K562 (cell line): ENCODE results near the gene IFT25. TPM values are rescaled to one million over a fixed set of nuclear protein-coding genes. Genes with fewer than 3 reads are reported as not detected.

Experiments used
- CREB1 ChIP-seq, 2 experiments: sonication (generic) in 1 of 2; formaldehyde crosslinking in 1 of 2; IDR thresholded peaks; 2 replicates each; pipeline versions ENCODE4 v1.6.1 to v1.8.0; 2012 to 2022; ENCODE audit warnings: inconsistent platforms in 1 of 2, mild to moderate bottlenecking in 1 of 2, missing genetic modification reagents in 1 of 2, moderate library complexity in 1 of 2
- ETV5 ChIP-seq: sonication (generic); formaldehyde crosslinking; IDR thresholded peaks from 2 replicates; pipeline ENCODE4 v1.4.0; 2020; ENCODE audit warnings: low read depth, mild to moderate bottlenecking, missing genetic modification reagents
- HDAC3 ChIP-seq: fragments of 450-650 bp; IDR thresholded peaks from 2 replicates; pipeline ENCODE4 v1.6.1; 2018; ENCODE audit warnings: borderline replicate concordance, mild to moderate bottlenecking, moderate library complexity; ENCODE audit not compliant: partially characterized antibody
- HOXB6 ChIP-seq: fragments of 250-450 bp; sonication (Bioruptor Pico); IDR thresholded peaks from 2 replicates; pipeline ENCODE4 v1.5.1; 2022; ENCODE audit warnings: mild to moderate bottlenecking, borderline replicate concordance
- JUN ChIP-seq, 2 experiments: sonication (generic) in 1 of 2; formaldehyde crosslinking in 1 of 2; IDR thresholded peaks; 2 replicates each; pipeline versions ENCODE4 v1.6.1 to v1.8.0; 2012 to 2022; ENCODE audit warnings: borderline replicate concordance in 2 of 2, mild to moderate bottlenecking in 2 of 2, improper control_type of control experiment in 1 of 2, low read depth in 1 of 2, low read length in 1 of 2, missing genetic modification reagents in 1 of 2
- PRDM10 ChIP-seq: fragments of 450-650 bp; IDR thresholded peaks from 2 replicates; pipeline ENCODE4 v1.6.1; 2018; ENCODE audit not compliant: partially characterized antibody
- polyA plus RNA-seq, 8 experiments: library from polyadenylated mRNA; depleted of rRNA in 4 of 8; stranded (reverse) in 5 of 8; unstranded in 3 of 8; fragments of >200 nt; fragmentation: Nextera tagmentation in 2 of 8; fragmentation: Illumina TruSeq in 1 of 8; extraction: Ambion mirVana in 2 of 8; extraction: Trizol in 1 of 8; gene quantifications; 2 replicates each; pipeline versions ENCODE4 v1.2.1 to v1.2.3, GENCODE V29; 2011 to 2014; ENCODE audit warnings: inconsistent platforms in 1 of 8, missing spikeins in 1 of 8
- total RNA-seq, 7 experiments: library from RNA; depleted of rRNA in 6 of 7; stranded (reverse); fragments of >200 nt in 6 of 7; fragmentation: Illumina TruSeq in 2 of 7; extraction: Trizol in 2 of 7; gene quantifications; 2 replicates each; pipeline versions ENCODE4 v1.2.1 to v1.2.3, GENCODE V29; 2011 to 2021; ENCODE audit warnings: low replicate concordance in 1 of 7
- TF ChIP-seq, protein P1 (sequence below): fragments of 450-650 bp; IDR thresholded peaks from 2 replicates; pipeline ENCODE4 v1.7.1; 2018; ENCODE audit warnings: mild to moderate bottlenecking, low read depth; ENCODE audit not compliant: partially characterized antibody

IFT25 gene
- total and polyA plus RNA-seq, 9 of the 15 experiments (the other 6 are each of a cell fraction or from before 2014, with no cell fraction given): 93.6 to 209 (median 167) TPM

GRCh38 chr1:53899708-53900107 is 45.8 kb downstream of the IFT25 start (continued):
- TF ChIP-seq PRDM10 (no peak), HOXB6 (CRISPR knock-in tag) (no peak), HDAC3 (no peak), ETV5 (CRISPR knock-in tag) (no peak), CREB1 (IDR thresholded peaks at IDR 0.05) (no peak), CREB1 (CRISPR knock-in tag; IDR thresholded peaks at IDR 0.05) (no peak), JUN (IDR thresholded peaks at IDR 0.05; ENCODE audit: borderline replicate concordance, low read depth, low read length) (no peak), JUN (CRISPR knock-in tag; IDR thresholded peaks at IDR 0.05; ENCODE audit: borderline replicate concordance) (no peak)
- TF ChIP-seq, protein P1, sequence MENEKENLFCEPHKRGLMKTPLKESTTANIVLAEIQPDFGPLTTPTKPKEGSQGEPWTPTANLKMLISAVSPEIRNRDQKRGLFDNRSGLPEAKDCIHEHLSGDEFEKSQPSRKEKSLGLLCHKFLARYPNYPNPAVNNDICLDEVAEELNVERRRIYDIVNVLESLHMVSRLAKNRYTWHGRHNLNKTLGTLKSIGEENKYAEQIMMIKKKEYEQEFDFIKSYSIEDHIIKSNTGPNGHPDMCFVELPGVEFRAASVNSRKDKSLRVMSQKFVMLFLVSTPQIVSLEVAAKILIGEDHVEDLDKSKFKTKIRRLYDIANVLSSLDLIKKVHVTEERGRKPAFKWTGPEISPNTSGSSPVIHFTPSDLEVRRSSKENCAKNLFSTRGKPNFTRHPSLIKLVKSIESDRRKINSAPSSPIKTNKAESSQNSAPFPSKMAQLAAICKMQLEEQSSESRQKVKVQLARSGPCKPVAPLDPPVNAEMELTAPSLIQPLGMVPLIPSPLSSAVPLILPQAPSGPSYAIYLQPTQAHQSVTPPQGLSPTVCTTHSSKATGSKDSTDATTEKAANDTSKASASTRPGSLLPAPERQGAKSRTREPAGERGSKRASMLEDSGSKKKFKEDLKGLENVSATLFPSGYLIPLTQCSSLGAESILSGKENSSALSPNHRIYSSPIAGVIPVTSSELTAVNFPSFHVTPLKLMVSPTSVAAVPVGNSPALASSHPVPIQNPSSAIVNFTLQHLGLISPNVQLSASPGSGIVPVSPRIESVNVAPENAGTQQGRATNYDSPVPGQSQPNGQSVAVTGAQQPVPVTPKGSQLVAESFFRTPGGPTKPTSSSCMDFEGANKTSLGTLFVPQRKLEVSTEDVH: no peak
